B cell (primary cell): ENCODE data around the gene WDR7. TPM values are rescaled to one million over a fixed set of nuclear protein-coding genes. Genes with fewer than 3 reads are reported as not detected.

Experiments
- ATAC-seq: fragments of 200-7000 bp; cut with Tn5 transposase; one replicate; pipeline ENCODE4 v1.10.0; 2021; ENCODE audit warnings: low read depth, mild to moderate bottlenecking, moderate number of reproducible peaks, moderate library complexity
- CTCF ChIA-PET: fragments of 350-600 bp; sonication (Branson Sonifier 250); formaldehyde crosslinking; loops from one replicate; lab custom pipeline; 2021; ENCODE audit warnings: antibody characterized with exemption, inconsistent platforms; lab: Charles Lee
- POLR2A ChIA-PET: fragments of 350-600 bp; sonication (Branson Sonifier 250); formaldehyde crosslinking; loops from one replicate; lab custom pipeline; 2021; ENCODE audit warnings: antibody characterized with exemption; lab: Charles Lee
- DNase-seq: peaks from one replicate; pipeline ENCODE4 v3.0.0; 2013
- H2AFZ ChIP-seq: 2 replicates; pipeline ENCODE4 v1.6.1; 2012; ENCODE audit warnings: mild to moderate bottlenecking, low read depth, low read length; ENCODE audit not compliant: insufficient read depth, poor library complexity, severe bottlenecking
- H3K27ac ChIP-seq, 2 donors: 1 replicate in 1 of 2; 2 replicates in 1 of 2; pipeline ENCODE4 v1.5.1; 2012 to 2013; ENCODE audit warnings: low read length in 2 of 2, mild to moderate bottlenecking in 2 of 2, moderate library complexity in 1 of 2
- H3K27me3 ChIP-seq, 4 experiments: fragments of 200-600 bp in 1 of 4; sonication (generic) in 1 of 4; replicated peaks in 1 of 4; 1 replicate in 2 of 4; 2 replicates in 2 of 4; pipeline versions ENCODE4 v1.6.1 to v1.7.0; 2013 to 2016; ENCODE audit warnings: low read length in 3 of 4, mild to moderate bottlenecking in 2 of 4, mixed read lengths in 1 of 4, moderate library complexity in 1 of 4; ENCODE audit not compliant: insufficient read depth in 4 of 4, control insufficient read depth in 3 of 4; ENCODE audit errors: control extremely low read depth in 1 of 4
- H3K36me3 ChIP-seq, 2 experiments: replicated peaks in 1 of 2; 1 replicate in 1 of 2; 2 replicates in 1 of 2; pipeline versions ENCODE4 v1.6.1 to v1.7.1; 2013; ENCODE audit warnings: low read length in 1 of 2; ENCODE audit not compliant: insufficient read depth in 2 of 2, control insufficient read depth in 1 of 2; ENCODE audit errors: control extremely low read depth in 1 of 2, extremely low read depth in 1 of 2
- H3K4me1 ChIP-seq, 2 donors: fragments of 200-600 bp in 1 of 2; sonication (generic) in 1 of 2; 1 replicate in 1 of 2; 2 replicates in 1 of 2; pipeline versions ENCODE4 v1.5.1 to v1.6.1; 2013 to 2017; ENCODE audit warnings: low read length in 2 of 2; ENCODE audit not compliant: control insufficient read depth in 2 of 2, insufficient read depth in 2 of 2
- H3K4me2 ChIP-seq: replicated peaks from 2 replicates; pipeline ENCODE3; 2012; ENCODE audit warnings: mild to moderate bottlenecking, low read depth, low read length; ENCODE audit not compliant: poor library complexity, severe bottlenecking
- H3K4me3 ChIP-seq, 5 experiments: fragments of 200-600 bp in 1 of 5; sonication (generic) in 1 of 5; 1 replicate in 3 of 5; 2 replicates in 2 of 5; pipeline versions ENCODE4 v1.5.1 to v1.7.0; 2011 to 2016; ENCODE audit warnings: low read length in 4 of 5, mild to moderate bottlenecking in 4 of 5, low read depth in 2 of 5, control low read depth in 1 of 5, moderate library complexity in 1 of 5; ENCODE audit not compliant: insufficient read depth in 1 of 5; ENCODE audit errors: control extremely low read depth in 1 of 5, extremely low read depth in 1 of 5
- H3K79me2 ChIP-seq: fragments of 200-600 bp; sonication (generic); one replicate; pipeline ENCODE4 v1.6.0; 2016; ENCODE audit warnings: low read length; ENCODE audit not compliant: control insufficient read depth, insufficient read depth
- H3K9ac ChIP-seq: fragments of 200-600 bp; sonication (generic); 2 replicates; pipeline ENCODE4 v1.6.1; 2017; ENCODE audit warnings: mild to moderate bottlenecking, low read length, moderate library complexity
- H3K9me3 ChIP-seq, 3 donors: one replicate each; pipeline versions ENCODE4 v1.6.1 to v1.7.1; 2013; ENCODE audit warnings: low read length in 2 of 3; ENCODE audit not compliant: control insufficient read depth in 2 of 3, insufficient read depth in 1 of 3; ENCODE audit errors: control extremely low read depth in 1 of 3
- H4K20me1 ChIP-seq: 2 replicates; pipeline ENCODE4 v1.6.0; 2012; ENCODE audit warnings: mild to moderate bottlenecking, low read length; ENCODE audit not compliant: insufficient read depth, control insufficient read depth, poor library complexity, severe bottlenecking
- H3K27ac Mint-ChIP-seq: one replicate; pipeline ENCODE4 v1.8.0; 2021; ENCODE audit warnings: mixed read lengths
- H3K27me3 Mint-ChIP-seq: one replicate; pipeline ENCODE4 v1.8.0; 2021; ENCODE audit warnings: mixed read lengths
- H3K4me1 Mint-ChIP-seq: one replicate; pipeline ENCODE4 v1.8.0; 2021; ENCODE audit warnings: mixed read lengths
- H3K4me3 Mint-ChIP-seq: one replicate; pipeline ENCODE4 v1.8.0; 2021; ENCODE audit warnings: mixed read lengths
- H3K9me3 Mint-ChIP-seq: one replicate; pipeline ENCODE4 v1.8.0; 2022; ENCODE audit warnings: mixed read lengths; ENCODE audit not compliant: insufficient read depth
- EZH2 ChIP-seq: IDR thresholded peaks from 2 replicates; pipeline ENCODE4 v1.6.1; 2012; ENCODE audit warnings: borderline replicate concordance, low read depth, mild to moderate bottlenecking, moderate library complexity, low read length; ENCODE audit not compliant: insufficient read depth, poor library complexity, severe bottlenecking
- WGBS: methylation state at CpG from one replicate; pipeline ENCODE4 v1.1.5; 2013; ENCODE audit warnings: missing lambda C conversion rate; ENCODE audit not compliant: insufficient coverage; 5-methylcytosine and 5-hydroxymethylcytosine counted together
- intact Hi-C: fragments of 100-400 bp; cut with micrococcal nuclease; formaldehyde crosslinking; loops from one replicate; pipeline ENCODE4 v1.10.0; 2022
- polyA plus RNA-seq: library from polyadenylated mRNA; depleted of rRNA; stranded (reverse); fragments of >200 nt; gene quantifications from 2 replicates; pipeline ENCODE4 v1.2.3, GENCODE V29; 2012
- total RNA-seq, 2 donors: library from RNA; stranded (reverse); fragments of 120-200 nt in 1 of 2; gene quantifications; 1 replicate in 1 of 2; 2 replicates in 1 of 2; pipeline versions ENCODE4 v1.2.3 to v1.2.4, GENCODE V29; 2013 to 2022
- TF ChIP-seq, protein P1 (sequence below): fragments of 200-600 bp; IDR thresholded peaks from one replicate; pipeline ENCODE4 v1.8.0; 2022; ENCODE audit warnings: antibody characterized with exemption, mild to moderate bottlenecking

WDR7 gene
- total and polyA plus RNA-seq, 2 donors (not counting 1 experiment from before 2014, with no cell fraction given), result 5.5 to 45.0 TPM

DNA sequence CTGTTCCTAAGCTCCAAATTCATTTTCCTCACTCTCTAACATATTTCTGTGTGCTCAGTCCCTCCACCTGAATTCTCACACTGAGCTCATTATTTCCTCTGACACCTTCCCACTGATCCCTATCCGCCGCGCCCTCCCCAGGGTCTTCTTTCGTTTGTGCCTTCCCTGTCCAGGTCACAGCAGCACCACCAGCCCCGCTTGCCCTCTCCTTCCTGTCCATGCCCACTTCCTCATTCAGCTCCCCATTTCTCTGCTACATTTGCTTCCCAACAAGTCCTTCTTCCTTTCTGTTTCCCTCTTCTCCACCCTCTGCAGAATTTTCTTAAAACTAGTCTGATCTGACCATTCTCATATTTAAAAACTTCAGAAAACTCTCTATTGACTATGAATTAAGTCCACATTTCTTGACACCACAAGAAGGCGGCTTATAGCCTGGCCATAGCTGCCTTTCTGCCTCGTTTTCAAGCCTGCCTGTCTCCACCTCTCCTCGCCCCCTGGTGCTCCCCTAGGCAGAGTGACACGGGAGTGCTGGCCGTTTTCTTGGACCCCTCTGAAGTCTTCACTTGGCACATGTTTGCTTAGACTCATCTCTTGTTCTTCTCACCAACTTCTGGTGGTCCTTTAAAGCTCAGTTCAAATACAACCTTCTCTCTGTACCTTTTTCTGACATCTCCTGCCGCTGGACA is 357.0 kb downstream of the WDR7 start:
- no peaks in the 10 kb centered on the region for H3K9me3 ChIP-seq
- Mint-ChIP-seq H3K4me3 (no peak overlapping the region), H3K4me1 (peaks cover 12% of the 10 kb centered on the region), H3K27me3 (no peaks in the 10 kb centered on the region), H3K27ac (no peak overlapping the region), H3K9me3 (no peaks in the 10 kb centered on the region)
- 87% methylated on average over 11 of the region's 11 CpGs for WGBS
- no peaks in the 10 kb centered on the region for H3K79me2 ChIP-seq
- no peak overlapping the region for H3K9ac ChIP-seq
- intact Hi-C loops, result no loop called here
- no peak for ATAC-seq
- no peak overlapping the region for H3K27ac ChIP-seq
- peaks cover 0 to 2% of the 10 kb centered on the region in 2 experiments for H3K36me3 ChIP-seq
- ChIA-PET POLR2A (no interaction called here), CTCF (no interaction called here)
- H3K27me3 ChIP-seq, result no peaks in the 10 kb centered on the region
- no peak for DNase-seq
- TF ChIP-seq, protein P1, sequence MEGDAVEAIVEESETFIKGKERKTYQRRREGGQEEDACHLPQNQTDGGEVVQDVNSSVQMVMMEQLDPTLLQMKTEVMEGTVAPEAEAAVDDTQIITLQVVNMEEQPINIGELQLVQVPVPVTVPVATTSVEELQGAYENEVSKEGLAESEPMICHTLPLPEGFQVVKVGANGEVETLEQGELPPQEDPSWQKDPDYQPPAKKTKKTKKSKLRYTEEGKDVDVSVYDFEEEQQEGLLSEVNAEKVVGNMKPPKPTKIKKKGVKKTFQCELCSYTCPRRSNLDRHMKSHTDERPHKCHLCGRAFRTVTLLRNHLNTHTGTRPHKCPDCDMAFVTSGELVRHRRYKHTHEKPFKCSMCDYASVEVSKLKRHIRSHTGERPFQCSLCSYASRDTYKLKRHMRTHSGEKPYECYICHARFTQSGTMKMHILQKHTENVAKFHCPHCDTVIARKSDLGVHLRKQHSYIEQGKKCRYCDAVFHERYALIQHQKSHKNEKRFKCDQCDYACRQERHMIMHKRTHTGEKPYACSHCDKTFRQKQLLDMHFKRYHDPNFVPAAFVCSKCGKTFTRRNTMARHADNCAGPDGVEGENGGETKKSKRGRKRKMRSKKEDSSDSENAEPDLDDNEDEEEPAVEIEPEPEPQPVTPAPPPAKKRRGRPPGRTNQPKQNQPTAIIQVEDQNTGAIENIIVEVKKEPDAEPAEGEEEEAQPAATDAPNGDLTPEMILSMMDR, result no peak
- no peak for TF ChIP-seq EZH2
- no peak overlapping the region for H3K4me2 ChIP-seq
- H3K4me1 ChIP-seq, result peaks cover 0 to 4% of the 10 kb centered on the region in 2 donors
- H3K4me3 ChIP-seq, result no peak overlapping the region
- no peak overlapping the region for H2AFZ ChIP-seq
- H4K20me1 ChIP-seq, result no peaks in the 10 kb centered on the region

DNA sequence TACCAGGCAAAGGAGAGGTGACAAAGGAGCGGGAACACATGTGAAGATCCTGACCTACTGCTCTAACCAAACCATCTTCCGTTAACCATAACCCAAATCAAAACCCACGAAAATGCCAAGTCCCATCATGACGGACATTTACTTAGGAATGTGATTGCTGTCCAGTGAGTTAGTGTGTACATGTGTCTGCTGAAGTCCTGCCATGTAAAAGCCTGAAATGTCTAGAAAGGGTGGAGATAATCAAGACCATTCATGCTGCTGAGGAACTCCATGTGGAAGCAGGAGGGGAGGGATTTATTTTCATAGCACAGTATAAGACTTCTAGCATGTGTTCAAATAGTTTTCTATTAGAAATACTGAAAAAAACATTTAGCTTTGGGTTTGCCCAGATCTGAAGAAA is 358.7 kb downstream of the WDR7 start:
- Histone ChIP-seq H3K27ac (no peak overlapping the region), H3K9ac (no peak overlapping the region), H3K4me1 (peaks cover 0 to under 1% of the 10 kb centered on the region in 2 donors), H3K9me3 (no peaks in the 10 kb centered on the region), H4K20me1 (no peaks in the 10 kb centered on the region), H3K4me2 (no peak overlapping the region), H3K4me3 (no peak overlapping the region), H2AFZ (no peak overlapping the region), H3K27me3 (no peaks in the 10 kb centered on the region), H3K79me2 (no peaks in the 10 kb centered on the region), H3K36me3 (peaks cover 0 to 2% of the 10 kb centered on the region in 2 experiments)
- ChIA-PET POLR2A (no interaction called here), CTCF (no interaction called here)
- no peak for DNase-seq
- Mint-ChIP-seq H3K4me3 (no peak overlapping the region), H3K27me3 (no peaks in the 10 kb centered on the region), H3K27ac (no peak overlapping the region), H3K4me1 (peaks cover under 1% of the 10 kb centered on the region), H3K9me3 (no peaks in the 10 kb centered on the region)
- intact Hi-C loops, result no loop called here
- ATAC-seq, result no peak
- TF ChIP-seq, protein P1, result no peak
- no peak for TF ChIP-seq EZH2
- 94% methylated on average over 2 of the region's 4 CpGs for WGBS
